Measurements from ENCODE around the gene RNFT2. TPM values are rescaled to one million over a fixed set of nuclear protein-coding genes. Genes with fewer than 3 reads are reported as not detected.

Gene RNFT2
- polyA plus RNA-seq, 4 donors, result 0.45 to 2.4 (median 1.0) TPM

DNA sequence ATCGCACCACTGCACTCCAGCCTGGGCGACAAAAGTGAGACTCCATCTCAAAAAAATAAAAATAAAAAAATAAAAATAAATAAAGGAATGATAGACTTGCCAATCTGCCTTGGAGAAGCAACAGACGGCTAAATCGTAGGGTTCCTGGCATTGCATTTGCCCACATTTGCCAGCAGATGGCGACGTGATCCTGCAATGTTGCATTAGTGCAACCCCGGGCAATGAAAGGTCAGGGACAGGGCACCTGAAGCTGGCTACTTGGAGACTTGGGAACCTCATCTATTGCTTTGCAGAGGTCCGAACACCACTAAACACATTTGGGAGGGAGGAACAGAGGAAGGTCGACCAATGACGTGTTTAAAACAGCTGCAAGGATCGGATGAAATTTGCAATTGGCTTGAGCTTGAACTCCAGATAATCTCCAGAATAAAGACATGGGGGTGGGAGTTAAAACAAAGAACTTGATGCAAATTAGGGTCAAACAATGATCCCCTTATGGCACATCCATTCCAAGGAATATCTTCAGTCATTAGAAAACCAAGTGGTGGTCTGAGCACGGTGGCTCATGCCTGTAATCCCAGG is 34.8 kb upstream of the RNFT2 start:
- H3K9me3 ChIP-seq (ENCODE audit: control insufficient read depth in 2 of 2, insufficient read depth in 1 of 2, low read depth in 1 of 2, low read length in 1 of 2), result no peaks in the 10 kb centered on the region
- H3K4me3 ChIP-seq (ENCODE audit: low read depth in 1 of 3, low read length in 3 of 3), result no peak overlapping the region
- peaks cover 0 to 6% (median 0%) of the 10 kb centered on the region in 3 donors for H3K4me1 ChIP-seq (ENCODE audit: control insufficient read depth in 3 of 3, insufficient read depth in 2 of 3, low read depth in 1 of 3, low read length in 2 of 3)
- H3K36me3 ChIP-seq (ENCODE audit: control insufficient read depth in 3 of 3, insufficient read depth in 2 of 3, low read depth in 1 of 3, low read length in 3 of 3), result no peaks in the 10 kb centered on the region
- no peak overlapping the region for H3K27ac ChIP-seq (ENCODE audit: low read depth in 1 of 3, low read length in 2 of 3)
- FAIRE-seq (no peak), DNase-seq (peak; percentile 72 to 73)
- WGBS, 3 donors, result 16 to 21% (median 21%) methylated on average over 12 of the region's 12 CpGs
- H3K27me3 ChIP-seq (ENCODE audit: control insufficient read depth in 3 of 3, insufficient read depth in 3 of 3, low read length in 3 of 3), result no peaks in the 10 kb centered on the region

DNA sequence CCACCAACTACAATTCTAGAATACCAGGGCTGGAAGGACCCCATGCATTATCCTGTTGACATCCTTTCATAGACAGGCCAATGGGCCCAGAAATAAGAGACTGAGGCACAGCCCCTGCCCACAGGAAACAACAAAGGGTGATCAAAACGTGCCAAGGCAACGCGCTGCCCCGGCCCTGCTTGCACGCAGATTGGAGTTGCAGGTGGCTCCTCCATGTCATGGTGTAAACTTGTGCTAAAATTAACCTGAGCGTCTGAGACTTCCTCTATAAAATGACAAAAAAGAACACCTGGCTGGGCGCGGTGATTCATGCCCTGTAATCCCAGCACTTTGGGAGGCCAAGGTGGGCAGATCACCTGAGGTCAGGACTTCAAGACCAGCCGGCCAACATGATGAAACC is 30.4 kb upstream of the RNFT2 start:
- no peak overlapping the region for H3K27ac ChIP-seq (ENCODE audit: low read depth in 1 of 3, low read length in 2 of 3)
- FAIRE-seq (no peak), DNase-seq (no peak)
- peaks cover 0 to 14% (median 0%) of the 10 kb centered on the region in 3 donors for H3K27me3 ChIP-seq (ENCODE audit: control insufficient read depth in 3 of 3, insufficient read depth in 3 of 3, low read length in 3 of 3)
- no peaks in the 10 kb centered on the region for H3K36me3 ChIP-seq (ENCODE audit: control insufficient read depth in 3 of 3, insufficient read depth in 2 of 3, low read depth in 1 of 3, low read length in 3 of 3)
- H3K9me3 ChIP-seq (ENCODE audit: control insufficient read depth in 2 of 2, insufficient read depth in 1 of 2, low read depth in 1 of 2, low read length in 1 of 2), result no peaks in the 10 kb centered on the region
- no peaks in the 10 kb centered on the region for H3K4me1 ChIP-seq (ENCODE audit: control insufficient read depth in 3 of 3, insufficient read depth in 2 of 3, low read depth in 1 of 3, low read length in 2 of 3)
- no peak overlapping the region for H3K4me3 ChIP-seq (ENCODE audit: low read depth in 1 of 3, low read length in 3 of 3)
- WGBS, 3 donors, result 56 to 70% (median 68%) methylated on average over 9 of the region's 9 CpGs

DNA sequence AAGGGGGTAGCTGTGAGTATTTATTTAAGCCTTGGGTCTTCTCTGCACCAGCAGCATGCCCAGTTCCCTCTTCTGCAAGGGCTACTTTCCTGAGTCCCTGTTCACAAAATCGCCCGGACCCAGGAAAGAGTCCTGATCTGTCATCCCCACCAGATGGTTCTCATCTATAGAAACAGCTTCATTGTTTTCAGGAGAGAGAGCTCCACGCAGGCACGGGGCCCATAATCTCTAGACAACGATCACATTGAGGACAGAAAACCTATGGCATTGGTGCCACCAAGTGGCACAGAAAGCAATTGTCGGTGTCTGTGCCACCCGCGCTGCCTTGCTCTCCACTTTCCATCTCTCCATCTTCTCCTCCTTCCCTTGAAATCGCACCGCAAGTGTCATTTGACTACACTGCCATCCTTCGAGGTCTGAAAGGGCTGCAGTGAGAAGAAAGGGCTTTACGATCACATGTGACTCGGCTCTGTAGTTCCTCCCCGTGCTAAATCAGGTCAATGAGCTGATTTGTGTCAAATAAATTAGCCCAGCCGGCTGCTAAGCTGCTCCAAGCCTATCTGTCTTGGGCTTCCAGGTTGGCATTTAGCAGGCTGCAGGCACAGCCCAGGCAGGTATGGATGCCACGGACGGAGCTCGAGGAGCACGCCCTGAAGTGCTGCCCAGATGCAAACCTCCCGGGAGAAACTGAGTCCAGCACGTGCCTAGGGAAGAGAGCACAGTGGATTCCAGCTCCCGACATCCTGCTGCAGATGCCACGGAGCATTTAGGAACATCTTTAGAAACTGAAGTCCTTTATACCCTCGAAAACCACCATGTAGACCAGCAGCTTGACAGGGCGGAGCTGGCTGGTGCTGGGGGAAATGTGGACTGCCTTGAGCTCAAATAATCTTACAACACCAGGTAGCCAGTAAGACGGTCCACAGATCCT is 29.0 kb upstream of the RNFT2 start:
- H3K4me1 ChIP-seq (ENCODE audit: control insufficient read depth in 3 of 3, insufficient read depth in 2 of 3, low read depth in 1 of 3, low read length in 2 of 3), result no peaks in the 10 kb centered on the region
- WGBS, 3 donors, result 17 to 27% (median 22%) methylated on average over 26 of the region's 26 CpGs

DNA sequence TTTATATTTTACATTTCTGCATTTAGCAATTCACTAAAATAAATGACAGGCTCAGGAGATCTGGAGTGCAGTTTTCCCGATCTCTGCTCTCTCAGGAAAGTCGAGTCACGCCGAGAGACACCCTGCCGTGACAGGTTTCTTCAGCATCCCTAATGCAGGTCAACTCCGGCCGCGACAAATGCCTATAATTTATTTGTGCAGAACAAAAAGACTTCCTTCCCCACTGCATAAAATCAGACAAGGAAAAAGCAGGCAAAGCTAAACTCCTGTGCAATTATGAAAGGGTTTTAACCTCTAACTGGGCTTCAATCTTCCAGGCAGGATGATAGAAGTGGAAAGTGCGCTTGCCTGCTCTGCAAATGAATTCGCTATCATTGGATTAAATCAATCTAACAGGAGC is 28.3 kb upstream of the RNFT2 start:
- no peaks in the 10 kb centered on the region for H3K4me1 ChIP-seq (ENCODE audit: control insufficient read depth in 3 of 3, insufficient read depth in 2 of 3, low read depth in 1 of 3, low read length in 2 of 3)
- no peaks in the 10 kb centered on the region for H3K9me3 ChIP-seq (ENCODE audit: control insufficient read depth in 2 of 2, insufficient read depth in 1 of 2, low read depth in 1 of 2, low read length in 1 of 2)
- 69 to 74% (median 73%) methylated on average over 10 of the region's 10 CpGs for WGBS, 3 donors
- FAIRE-seq, result no peak
- H3K27me3 ChIP-seq (ENCODE audit: control insufficient read depth in 3 of 3, insufficient read depth in 3 of 3, low read length in 3 of 3), result peaks cover 0 to 14% (median 0%) of the 10 kb centered on the region in 3 donors
- peaks cover 0 to 6% (median 3%) of the 10 kb centered on the region in 3 donors for H3K36me3 ChIP-seq (ENCODE audit: control insufficient read depth in 3 of 3, insufficient read depth in 2 of 3, low read depth in 1 of 3, low read length in 3 of 3)
- H3K27ac ChIP-seq (ENCODE audit: low read depth in 1 of 3, low read length in 2 of 3), result no peak overlapping the region
- no peak overlapping the region for H3K4me3 ChIP-seq (ENCODE audit: low read depth in 1 of 3, low read length in 3 of 3)
- DNase-seq, result no peak

More for the DNA sequence above, 29.0 kb upstream of the RNFT2 start:
- H3K9me3 ChIP-seq (ENCODE audit: control insufficient read depth in 2 of 2, insufficient read depth in 1 of 2, low read depth in 1 of 2, low read length in 1 of 2), result no peaks in the 10 kb centered on the region
- H3K27me3 ChIP-seq (ENCODE audit: control insufficient read depth in 3 of 3, insufficient read depth in 3 of 3, low read length in 3 of 3), result peaks cover 0 to 14% (median 0%) of the 10 kb centered on the region in 3 donors
- no peak overlapping the region for H3K4me3 ChIP-seq (ENCODE audit: low read depth in 1 of 3, low read length in 3 of 3)
- no peak overlapping the region for H3K27ac ChIP-seq (ENCODE audit: low read depth in 1 of 3, low read length in 2 of 3)
- FAIRE-seq (no peak), DNase-seq (peak; percentile 43 to 67)
- H3K36me3 ChIP-seq (ENCODE audit: control insufficient read depth in 3 of 3, insufficient read depth in 2 of 3, low read depth in 1 of 3, low read length in 3 of 3), result peaks cover 0 to 3% (median 0%) of the 10 kb centered on the region in 3 donors

DNA sequence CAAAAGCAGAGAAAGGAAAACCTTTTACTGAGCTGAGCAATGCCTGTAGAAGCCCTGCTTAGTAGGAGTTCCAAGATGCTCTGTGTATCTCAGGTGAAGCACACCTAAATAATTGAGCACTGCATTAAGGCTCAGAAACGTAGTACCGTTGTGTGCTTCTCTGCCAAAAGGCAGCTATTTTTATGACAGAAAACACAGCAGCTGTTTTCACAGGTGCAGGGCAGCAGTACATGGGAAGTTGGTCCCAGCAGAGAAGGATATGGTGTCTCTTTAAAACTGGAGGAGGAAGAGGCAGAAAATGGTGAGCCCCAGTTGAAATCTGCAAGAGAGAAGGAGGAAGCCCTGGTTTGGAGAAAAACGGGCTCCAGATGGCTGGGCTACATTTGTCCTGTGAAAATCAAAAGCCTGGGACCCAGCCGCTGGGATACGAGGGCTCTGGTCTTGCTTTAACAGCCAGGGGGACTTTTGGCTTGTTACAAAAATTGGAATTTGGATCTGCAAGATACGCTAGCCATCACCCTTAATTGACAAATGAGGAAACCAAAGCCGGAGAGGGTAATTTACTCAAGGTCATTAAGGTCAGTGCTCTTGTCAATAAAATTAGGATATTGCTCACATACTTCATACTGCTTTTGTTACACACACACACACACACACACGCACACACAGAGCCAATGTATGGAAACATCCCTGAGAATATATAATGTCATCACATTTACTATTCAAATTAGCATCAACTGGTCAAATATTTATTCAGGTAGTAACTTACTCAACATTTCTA is 27.6 kb upstream of the RNFT2 start:
- WGBS, 3 donors, result 26 to 47% (median 44%) methylated on average over 8 of the region's 8 CpGs
- no peaks in the 10 kb centered on the region for H3K4me1 ChIP-seq (ENCODE audit: control insufficient read depth in 3 of 3, insufficient read depth in 2 of 3, low read depth in 1 of 3, low read length in 2 of 3)
- no peak overlapping the region for H3K4me3 ChIP-seq (ENCODE audit: low read depth in 1 of 3, low read length in 3 of 3)
- no peaks in the 10 kb centered on the region for H3K9me3 ChIP-seq (ENCODE audit: control insufficient read depth in 2 of 2, insufficient read depth in 1 of 2, low read depth in 1 of 2, low read length in 1 of 2)
- H3K27me3 ChIP-seq (ENCODE audit: control insufficient read depth in 3 of 3, insufficient read depth in 3 of 3, low read length in 3 of 3), result peaks cover 0 to 14% (median 0%) of the 10 kb centered on the region in 3 donors
- no peak overlapping the region for H3K27ac ChIP-seq (ENCODE audit: low read depth in 1 of 3, low read length in 2 of 3)
- DNase-seq (no peak), FAIRE-seq (no peak)
- H3K36me3 ChIP-seq (ENCODE audit: control insufficient read depth in 3 of 3, insufficient read depth in 2 of 3, low read depth in 1 of 3, low read length in 3 of 3), result peaks cover 0 to 13% (median 3%) of the 10 kb centered on the region in 3 donors

DNA sequence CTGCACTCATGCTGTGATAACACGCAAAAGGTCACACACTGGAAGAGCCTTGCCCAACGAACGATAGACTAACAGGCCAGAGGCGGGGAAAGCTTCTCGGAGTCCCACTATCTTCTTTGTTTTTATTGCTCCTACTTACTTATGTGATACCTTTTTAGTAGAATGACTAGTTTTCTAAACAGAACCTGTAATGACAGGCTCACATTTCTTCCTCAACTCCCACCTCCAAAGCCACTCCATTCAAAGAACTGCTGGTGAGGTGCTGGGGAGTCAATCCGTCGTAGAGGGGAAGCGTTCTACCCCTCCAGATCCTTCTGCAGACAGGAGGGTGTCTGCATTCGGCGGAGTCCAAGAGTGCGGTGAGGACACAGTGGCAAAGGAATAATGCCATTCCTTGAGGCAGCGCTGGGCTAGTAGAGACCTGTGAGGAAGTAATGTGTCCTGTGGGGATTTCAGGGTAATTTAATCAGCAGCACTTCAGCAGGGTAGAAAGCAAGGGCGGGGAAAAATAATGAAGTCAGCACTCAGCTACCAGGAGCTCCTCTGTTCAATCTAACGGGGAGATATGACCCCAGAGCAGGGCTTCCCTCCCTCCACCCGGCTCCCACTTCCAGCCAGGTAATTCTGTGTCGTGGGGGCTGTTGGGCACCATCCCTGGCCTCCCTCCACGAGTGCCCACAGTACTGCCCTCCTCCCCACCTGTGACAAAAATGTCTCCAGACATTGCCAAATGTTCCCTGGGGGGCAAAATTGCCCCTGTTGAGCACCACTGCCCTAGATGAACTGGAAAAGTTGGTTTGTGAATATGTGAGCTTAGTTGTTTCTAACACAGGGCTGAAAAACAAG is 25.4 kb upstream of the RNFT2 start:
- H3K4me1 ChIP-seq (ENCODE audit: control insufficient read depth in 3 of 3, insufficient read depth in 2 of 3, low read depth in 1 of 3, low read length in 2 of 3), result no peaks in the 10 kb centered on the region
- no peak overlapping the region for H3K27ac ChIP-seq (ENCODE audit: low read depth in 1 of 3, low read length in 2 of 3)
- no peak overlapping the region for H3K4me3 ChIP-seq (ENCODE audit: low read depth in 1 of 3, low read length in 3 of 3)
- H3K36me3 ChIP-seq (ENCODE audit: control insufficient read depth in 3 of 3, insufficient read depth in 2 of 3, low read depth in 1 of 3, low read length in 3 of 3), result peaks cover 4 to 21% (median 8%) of the 10 kb centered on the region in 3 donors
- WGBS, 3 donors, result 82 to 86% (median 82%) methylated on average over 17 of the region's 17 CpGs
- FAIRE-seq, result no peak
- no peak for DNase-seq
- H3K9me3 ChIP-seq (ENCODE audit: control insufficient read depth in 2 of 2, insufficient read depth in 1 of 2, low read depth in 1 of 2, low read length in 1 of 2), result no peaks in the 10 kb centered on the region
- H3K27me3 ChIP-seq (ENCODE audit: control insufficient read depth in 3 of 3, insufficient read depth in 3 of 3, low read length in 3 of 3), result peaks cover 0 to 14% (median 0%) of the 10 kb centered on the region in 3 donors

DNA sequence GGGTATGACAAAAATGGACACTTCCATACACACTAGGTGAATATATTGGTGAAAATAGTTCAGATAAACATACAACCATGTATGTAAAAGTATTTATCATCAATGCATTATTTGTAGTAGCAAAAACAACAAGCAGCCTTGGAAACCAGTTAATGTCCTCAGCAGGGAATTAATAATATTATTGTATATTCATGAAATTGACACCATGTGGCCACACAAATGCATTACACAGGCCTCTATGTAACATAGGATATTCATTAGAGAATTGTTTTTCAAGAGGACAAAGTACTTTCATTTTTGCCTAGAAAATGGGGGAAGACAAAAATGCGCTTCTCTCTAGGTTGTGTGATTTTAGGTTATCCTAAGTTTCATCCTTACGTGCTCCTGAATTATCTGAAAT is 24.6 kb upstream of the RNFT2 start:
- 92 to 100% (median 97%) methylated on average over 2 of the region's 2 CpGs for WGBS, 3 donors

More for the DNA sequence above, 24.6 kb upstream of the RNFT2 start:
- DNase-seq (no peak), FAIRE-seq (no peak)
- H3K9me3 ChIP-seq (ENCODE audit: control insufficient read depth in 2 of 2, insufficient read depth in 1 of 2, low read depth in 1 of 2, low read length in 1 of 2), result no peaks in the 10 kb centered on the region
- H3K4me1 ChIP-seq (ENCODE audit: control insufficient read depth in 3 of 3, insufficient read depth in 2 of 3, low read depth in 1 of 3, low read length in 2 of 3), result no peaks in the 10 kb centered on the region
- H3K27me3 ChIP-seq (ENCODE audit: control insufficient read depth in 3 of 3, insufficient read depth in 3 of 3, low read length in 3 of 3), result peaks cover 0 to 13% (median 0%) of the 10 kb centered on the region in 3 donors
- no peak overlapping the region for H3K27ac ChIP-seq (ENCODE audit: low read depth in 1 of 3, low read length in 2 of 3)
- no peak overlapping the region for H3K4me3 ChIP-seq (ENCODE audit: low read depth in 1 of 3, low read length in 3 of 3)
- H3K36me3 ChIP-seq (ENCODE audit: control insufficient read depth in 3 of 3, insufficient read depth in 2 of 3, low read depth in 1 of 3, low read length in 3 of 3), result peaks cover 4 to 23% (median 12%) of the 10 kb centered on the region in 3 donors
